ENCODE data around the gene ZCCHC24. TPM values are rescaled to one million over a fixed set of nuclear protein-coding genes. Genes with fewer than 3 reads are reported as not detected.

ZCCHC24 gene
- total and polyA plus RNA-seq, 4 experiments from 2014 or later, result 0.30 to 1.9 (median 1.2) TPM

DNA sequence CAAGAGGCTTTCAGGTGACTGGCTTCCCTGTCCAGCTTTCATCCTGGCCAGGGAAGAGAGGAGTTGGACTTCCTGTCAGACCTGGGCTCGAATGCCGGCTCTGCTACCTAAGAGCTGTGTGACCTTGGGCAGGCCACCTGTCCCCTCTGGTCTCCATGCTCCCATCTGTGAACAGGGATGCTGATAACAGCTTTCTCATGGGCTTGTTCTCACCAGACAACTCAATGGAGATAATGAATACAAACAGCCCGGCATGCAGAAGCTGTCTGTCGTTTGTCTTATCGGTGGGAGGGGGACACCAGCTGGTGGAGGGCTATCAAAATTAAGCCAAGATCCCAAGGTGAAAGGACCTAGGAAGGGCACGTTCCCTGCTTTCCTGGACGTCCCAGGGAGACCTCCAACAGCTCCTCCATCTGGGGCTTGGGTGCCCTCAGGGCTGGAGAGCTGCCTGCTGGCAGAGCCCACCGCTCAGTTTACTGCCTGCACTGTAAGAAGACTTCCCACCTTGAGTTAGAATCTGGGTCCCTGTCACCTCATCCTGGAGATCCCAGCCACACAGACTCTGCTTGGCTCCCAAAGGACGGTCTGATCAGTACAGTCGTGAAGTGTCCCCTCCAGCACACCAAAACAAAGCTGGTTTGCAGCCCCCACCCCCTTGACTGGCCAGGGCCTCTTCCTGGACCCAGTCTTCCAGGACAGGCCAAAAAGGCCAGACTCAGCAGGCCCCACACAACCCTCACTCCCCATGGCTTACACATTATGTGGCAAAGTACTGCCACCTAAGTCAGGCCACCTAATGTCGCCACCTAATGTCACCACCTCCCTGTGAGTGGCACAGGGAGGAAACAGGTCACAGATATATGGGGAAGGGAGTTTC is 57.2 kb downstream of the ZCCHC24 start:
- Histone ChIP-seq H3K27ac (ENCODE audit: low read depth, low read length) (no peak overlapping the region), H3K9me3 (ENCODE audit: control insufficient read depth in 1 of 2, low read length in 2 of 2) (no peaks in the 10 kb centered on the region), H3K36me3 (ENCODE audit: insufficient read depth, low read length) (no peaks in the 10 kb centered on the region), H3K4me3 (ENCODE audit: low read length in 2 of 2) (no peak overlapping the region), H3K27me3 (ENCODE audit: insufficient read depth, low read length) (no peaks in the 10 kb centered on the region), H3K4me1 (ENCODE audit: insufficient read depth, low read length) (no peaks in the 10 kb centered on the region)
- H3K36me3 Mint-ChIP-seq, result no peaks in the 10 kb centered on the region
- H3K4me3 Mint-ChIP-seq, result no peak overlapping the region
- H3K4me1 Mint-ChIP-seq, result peaks cover 0 to 4% (median 0%) of the 10 kb centered on the region in 4 donors
- CTCF ChIA-PET (ENCODE audit: partially characterized antibody), result interaction anchor here (0.6 to 5.0 kb wide), 4 partner anchors 10 to 79 kb away, joined by 3 to 33 read pairs (median 4); no protein-coding TSS in a partner anchor
- no peaks in the 10 kb centered on the region for H3K9me3 Mint-ChIP-seq
- no peak for DNase-seq
- no peaks in the 10 kb centered on the region for H3K27me3 Mint-ChIP-seq
- no peak overlapping the region for H3K27ac Mint-ChIP-seq
- POLR2A ChIA-PET (ENCODE audit: partially characterized antibody), result no interaction called here
- intact Hi-C loops (cut with micrococcal nuclease), result no loop called here

DNA sequence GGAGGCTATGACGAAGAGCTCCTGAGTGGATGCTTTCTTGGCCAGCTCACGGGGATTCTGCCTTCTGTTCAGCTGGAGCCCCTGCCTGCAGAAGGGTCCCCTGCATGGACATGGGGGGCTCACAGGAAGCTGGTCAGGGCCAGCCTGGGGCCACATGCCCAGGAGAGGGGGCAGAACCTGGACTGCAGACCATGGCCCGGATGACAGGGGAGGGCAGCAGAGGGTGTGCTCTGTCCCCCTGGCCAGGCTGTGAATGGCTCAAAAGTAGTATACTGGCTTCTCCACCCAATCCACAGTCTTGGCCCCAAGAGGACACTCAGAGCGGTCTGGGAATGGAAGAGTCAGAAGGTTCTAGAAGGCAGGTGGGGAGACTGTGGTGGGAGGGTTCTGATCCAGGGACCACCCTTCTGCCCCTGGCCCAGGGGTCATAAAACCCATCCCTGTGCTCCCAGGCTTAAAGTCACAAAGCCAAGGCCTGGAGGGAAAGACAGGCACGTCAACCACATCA is 57.9 kb downstream of the ZCCHC24 start:
- no peak for DNase-seq

DNA sequence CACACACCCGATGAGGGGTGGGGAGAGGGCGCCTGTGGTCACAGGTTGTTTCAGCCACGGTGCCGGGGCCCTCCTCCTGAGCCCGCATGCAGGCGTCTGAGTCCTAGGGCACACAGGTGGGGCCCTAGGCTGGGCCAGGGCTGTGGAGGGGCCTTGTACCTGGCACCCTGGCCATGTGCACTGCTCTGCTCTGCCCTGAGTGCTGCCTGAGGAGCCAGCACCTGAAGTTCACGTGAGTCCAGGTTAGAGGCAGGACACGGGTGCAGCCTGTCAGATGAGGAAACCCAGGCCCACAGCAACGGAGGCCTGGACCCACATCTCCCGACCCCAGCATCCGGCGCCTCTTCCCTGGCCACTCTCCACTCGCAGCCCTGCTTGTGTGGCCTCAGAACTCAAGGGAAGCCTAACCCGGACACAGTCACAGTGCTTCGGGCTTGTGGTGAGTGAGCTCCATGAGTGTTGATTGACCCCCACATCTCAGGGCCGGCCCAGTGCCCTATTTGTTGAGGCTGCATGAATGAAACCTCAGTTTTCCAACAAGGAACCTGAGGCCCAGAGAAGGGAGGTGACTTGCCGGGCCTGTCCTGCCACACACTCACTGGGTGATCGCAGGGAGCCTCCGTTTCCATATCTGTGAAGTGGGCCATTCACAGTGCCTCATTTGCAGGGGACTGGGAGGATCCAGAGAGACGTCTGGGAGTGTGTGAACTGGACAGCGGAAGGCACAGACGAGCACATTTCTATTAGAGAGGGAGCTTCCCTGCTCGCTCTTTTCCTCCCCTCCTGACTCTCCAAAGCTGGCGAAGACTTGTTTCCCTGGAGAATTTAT is 58.6 kb downstream of the ZCCHC24 start:
- no peak overlapping the region for H3K27ac Mint-ChIP-seq
- POLR2A ChIA-PET (ENCODE audit: partially characterized antibody), result no interaction called here
- Histone ChIP-seq H3K4me1 (ENCODE audit: insufficient read depth, low read length) (no peaks in the 10 kb centered on the region), H3K27me3 (ENCODE audit: insufficient read depth, low read length) (no peaks in the 10 kb centered on the region), H3K36me3 (ENCODE audit: insufficient read depth, low read length) (no peaks in the 10 kb centered on the region), H3K27ac (ENCODE audit: low read depth, low read length) (no peak overlapping the region), H3K9me3 (ENCODE audit: control insufficient read depth in 1 of 2, low read length in 2 of 2) (no peaks in the 10 kb centered on the region), H3K4me3 (ENCODE audit: low read length in 2 of 2) (no peak overlapping the region)
- H3K27me3 Mint-ChIP-seq, result no peaks in the 10 kb centered on the region
- no peak for DNase-seq
- no peak overlapping the region for H3K4me3 Mint-ChIP-seq
- intact Hi-C loops (cut with micrococcal nuclease), result no loop called here
- no peaks in the 10 kb centered on the region for H3K9me3 Mint-ChIP-seq
- CTCF ChIA-PET (ENCODE audit: partially characterized antibody), result no interaction called here
- no peaks in the 10 kb centered on the region for H3K36me3 Mint-ChIP-seq
- peaks cover 0 to 1% (median 0%) of the 10 kb centered on the region in 4 donors for H3K4me1 Mint-ChIP-seq

More for the DNA sequence above, 57.9 kb downstream of the ZCCHC24 start:
- ChIA-PET CTCF (ENCODE audit: partially characterized antibody) (interaction anchor here (5.0 kb wide), 1 partner anchor 14 kb away, joined by 33 read pairs; no protein-coding TSS in a partner anchor), POLR2A (ENCODE audit: partially characterized antibody) (no interaction called here)
- H3K27ac Mint-ChIP-seq, result no peak overlapping the region
- no peaks in the 10 kb centered on the region for H3K36me3 Mint-ChIP-seq
- intact Hi-C loops (cut with micrococcal nuclease), result no loop called here
- no peaks in the 10 kb centered on the region for H3K4me1 ChIP-seq (ENCODE audit: insufficient read depth, low read length)
- H3K9me3 ChIP-seq (ENCODE audit: control insufficient read depth in 1 of 2, low read length in 2 of 2), result no peaks in the 10 kb centered on the region
- no peaks in the 10 kb centered on the region for H3K27me3 ChIP-seq (ENCODE audit: insufficient read depth, low read length)
- H3K4me3 ChIP-seq (ENCODE audit: low read length in 2 of 2), result no peak overlapping the region
- no peaks in the 10 kb centered on the region for H3K36me3 ChIP-seq (ENCODE audit: insufficient read depth, low read length)
- no peaks in the 10 kb centered on the region for H3K9me3 Mint-ChIP-seq
- H3K4me1 Mint-ChIP-seq, result peaks cover 0 to 1% (median 0%) of the 10 kb centered on the region in 4 donors
- no peak overlapping the region for H3K4me3 Mint-ChIP-seq
- H3K27ac ChIP-seq (ENCODE audit: low read depth, low read length), result no peak overlapping the region
- H3K27me3 Mint-ChIP-seq, result no peaks in the 10 kb centered on the region

DNA sequence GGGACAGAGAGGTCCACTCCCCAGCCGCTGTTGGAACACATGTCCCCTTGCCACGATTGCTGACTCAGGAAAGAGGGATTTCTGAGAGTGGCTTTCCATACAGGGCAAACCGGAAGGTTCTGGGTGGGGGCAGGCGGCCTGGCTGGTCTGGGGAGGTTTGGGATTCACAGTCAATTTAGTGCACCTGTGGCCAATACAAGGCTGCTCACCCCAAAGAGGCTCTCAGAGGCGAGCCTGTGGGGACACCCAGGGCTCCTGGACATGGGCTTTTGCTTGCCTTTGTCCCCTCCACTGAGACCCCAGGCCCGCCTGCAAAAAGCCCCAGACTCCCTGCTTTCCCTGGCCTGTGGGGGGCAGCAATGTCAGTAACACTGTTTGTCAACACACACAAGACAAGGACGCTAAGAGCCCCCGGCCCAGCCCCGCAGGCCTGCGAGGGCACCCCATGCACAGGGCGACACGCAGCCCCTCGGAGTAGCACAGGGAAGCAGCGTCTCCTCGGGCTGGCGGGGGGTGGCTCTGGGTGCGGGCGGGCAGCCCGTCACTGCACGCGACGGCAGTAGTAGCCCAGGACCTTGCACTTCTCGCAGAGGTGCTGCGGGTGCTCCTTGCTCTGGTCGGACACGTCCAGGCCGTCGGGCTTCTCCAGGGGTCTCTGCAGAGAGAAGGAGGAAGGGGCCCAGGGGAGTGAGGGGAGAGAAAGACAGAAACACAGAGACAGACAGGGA is 59.5 kb downstream of the ZCCHC24 start:
- H3K4me1 Mint-ChIP-seq, result peaks cover 0 to 1% (median 0%) of the 10 kb centered on the region in 4 donors
- ChIA-PET POLR2A (ENCODE audit: partially characterized antibody) (no interaction called here), CTCF (ENCODE audit: partially characterized antibody) (no interaction called here)
- no peak overlapping the region for H3K27ac Mint-ChIP-seq
- DNase-seq, result no peak
- no peak overlapping the region for H3K4me3 Mint-ChIP-seq
- no peaks in the 10 kb centered on the region for H3K36me3 ChIP-seq (ENCODE audit: insufficient read depth, low read length)
- no peaks in the 10 kb centered on the region for H3K9me3 ChIP-seq (ENCODE audit: control insufficient read depth in 1 of 2, low read length in 2 of 2)
- H3K27me3 ChIP-seq (ENCODE audit: insufficient read depth, low read length), result no peaks in the 10 kb centered on the region
- no peaks in the 10 kb centered on the region for H3K36me3 Mint-ChIP-seq
- no peaks in the 10 kb centered on the region for H3K4me1 ChIP-seq (ENCODE audit: insufficient read depth, low read length)
- H3K9me3 Mint-ChIP-seq, result no peaks in the 10 kb centered on the region
- H3K27ac ChIP-seq (ENCODE audit: low read depth, low read length), result no peak overlapping the region
- intact Hi-C loops (cut with micrococcal nuclease), result no loop called here
- no peak overlapping the region for H3K4me3 ChIP-seq (ENCODE audit: low read length in 2 of 2)
- no peaks in the 10 kb centered on the region for H3K27me3 Mint-ChIP-seq

DNA sequence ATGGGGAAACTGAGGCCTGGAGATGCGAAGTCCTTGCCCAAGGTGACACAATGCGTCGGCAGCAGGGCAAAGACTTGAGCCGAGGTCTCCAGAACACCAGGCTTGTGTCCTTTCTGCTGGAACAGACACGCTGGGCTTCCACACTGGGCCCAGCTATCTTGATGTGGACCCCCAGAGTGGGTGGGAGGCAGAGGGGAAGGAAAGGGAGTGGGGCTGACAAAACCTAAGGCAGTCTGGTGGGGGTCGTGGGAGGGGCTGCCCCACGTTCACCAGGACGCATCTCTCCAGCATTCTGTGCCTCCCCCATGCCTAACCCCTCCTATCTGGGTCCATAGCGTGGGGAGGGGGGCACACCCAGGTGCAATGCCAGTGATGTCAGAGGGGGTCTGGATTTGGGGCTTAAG is 60.0 kb downstream of the ZCCHC24 start:
- H3K36me3 Mint-ChIP-seq, result no peaks in the 10 kb centered on the region
- intact Hi-C loops (cut with micrococcal nuclease), result no loop called here
- Histone ChIP-seq H3K36me3 (ENCODE audit: insufficient read depth, low read length) (no peaks in the 10 kb centered on the region), H3K27ac (ENCODE audit: low read depth, low read length) (no peak overlapping the region), H3K9me3 (ENCODE audit: control insufficient read depth in 1 of 2, low read length in 2 of 2) (no peaks in the 10 kb centered on the region), H3K4me1 (ENCODE audit: insufficient read depth, low read length) (no peaks in the 10 kb centered on the region), H3K27me3 (ENCODE audit: insufficient read depth, low read length) (no peaks in the 10 kb centered on the region), H3K4me3 (ENCODE audit: low read length in 2 of 2) (no peak overlapping the region)
- ChIA-PET POLR2A (ENCODE audit: partially characterized antibody) (no interaction called here), CTCF (ENCODE audit: partially characterized antibody) (no interaction called here)
- H3K9me3 Mint-ChIP-seq, result no peaks in the 10 kb centered on the region
- no peaks in the 10 kb centered on the region for H3K27me3 Mint-ChIP-seq
- no peak overlapping the region for H3K27ac Mint-ChIP-seq
- no peak overlapping the region for H3K4me3 Mint-ChIP-seq
- H3K4me1 Mint-ChIP-seq, result peaks cover 0 to 1% (median 0%) of the 10 kb centered on the region in 4 donors
- DNase-seq, result no peak

DNA sequence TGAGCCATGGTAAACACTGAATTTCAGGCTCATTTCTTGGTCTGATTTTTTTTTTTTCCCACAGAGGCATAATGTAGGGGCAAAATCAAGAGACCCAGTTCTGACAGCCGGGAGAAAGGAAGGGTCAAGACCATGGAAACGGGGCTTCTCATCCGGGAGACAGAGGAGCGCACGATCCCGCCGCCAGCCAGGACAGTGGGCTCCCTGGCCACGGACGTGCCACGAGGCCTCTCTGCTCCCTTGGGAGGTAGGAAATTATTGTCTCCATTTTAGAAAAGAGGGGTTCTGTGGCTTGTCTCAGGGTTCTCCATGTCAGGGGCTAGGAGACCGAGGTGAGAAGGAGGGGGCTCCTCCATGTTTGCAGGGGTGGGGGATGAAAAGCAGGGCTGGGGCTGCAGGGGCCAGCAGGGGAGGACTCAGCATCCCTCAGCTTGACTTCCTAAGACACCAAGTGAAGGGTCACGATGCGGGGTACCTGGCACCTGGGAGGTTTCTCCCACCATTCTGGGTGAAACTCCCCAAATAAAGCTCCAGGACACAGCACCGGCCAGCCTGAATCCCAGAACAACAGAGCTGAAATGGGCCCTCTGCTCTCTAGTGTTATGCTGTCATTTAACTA is 60.5 kb downstream of the ZCCHC24 start:
- Mint-ChIP-seq H3K27me3 (no peaks in the 10 kb centered on the region), H3K36me3 (no peaks in the 10 kb centered on the region), H3K27ac (no peak overlapping the region), H3K9me3 (no peaks in the 10 kb centered on the region), H3K4me1 (no peaks in the 10 kb centered on the region), H3K4me3 (no peak overlapping the region)
- Histone ChIP-seq H3K27me3 (ENCODE audit: insufficient read depth, low read length) (no peaks in the 10 kb centered on the region), H3K27ac (ENCODE audit: low read depth, low read length) (no peak overlapping the region), H3K4me1 (ENCODE audit: insufficient read depth, low read length) (no peaks in the 10 kb centered on the region), H3K9me3 (ENCODE audit: control insufficient read depth in 1 of 2, low read length in 2 of 2) (no peaks in the 10 kb centered on the region), H3K36me3 (ENCODE audit: insufficient read depth, low read length) (no peaks in the 10 kb centered on the region), H3K4me3 (ENCODE audit: low read length in 2 of 2) (no peak overlapping the region)
- POLR2A ChIA-PET (ENCODE audit: partially characterized antibody), result no interaction called here
- CTCF ChIA-PET (ENCODE audit: partially characterized antibody), result interaction anchor here (2.2 kb wide), 1 partner anchor 10 kb away, joined by 9 read pairs; no protein-coding TSS in a partner anchor
- no peak for DNase-seq
- intact Hi-C loops (cut with micrococcal nuclease), result no loop called here
